PFSK-1 (cell line): Measurements from ENCODE around the gene ODAM. TPM values are rescaled to one million over a fixed set of nuclear protein-coding genes. Genes with fewer than 3 reads are reported as not detected.

Source experiments
- FOXP2 ChIP-seq: optimal IDR thresholded peaks from 2 replicates; pipeline ENCODE3; 2011; ENCODE audit warnings: borderline replicate concordance, control low read depth, inconsistent platforms; ENCODE audit not compliant: insufficient read depth; ENCODE audit errors: extremely low read length, extremely low read depth
- POLR2AphosphoS5 ChIP-seq: IDR thresholded peaks from 2 replicates; pipeline ENCODE4 v1.6.1; 2012; ENCODE audit warnings: low read depth, mild to moderate bottlenecking, control low read depth, low read length, moderate library complexity
- REST ChIP-seq, 2 experiments: IDR thresholded peaks; 2 replicates each; pipeline versions ENCODE4 v1.6.1 to v1.8.0; 2011 to 2012; ENCODE audit warnings: low read depth in 2 of 2, low read length in 2 of 2, control low read depth in 1 of 2, inconsistent platforms in 1 of 2, mild to moderate bottlenecking in 1 of 2, moderate library complexity in 1 of 2; ENCODE audit not compliant: insufficient read depth in 1 of 2
- SIN3A ChIP-seq: IDR thresholded peaks from 2 replicates; pipeline ENCODE4 v1.6.1; 2012; ENCODE audit warnings: mild to moderate bottlenecking, low read length, moderate library complexity, borderline replicate concordance; ENCODE audit not compliant: insufficient read depth
- TAF1 ChIP-seq: IDR thresholded peaks from 2 replicates; pipeline ENCODE4 v1.6.1; 2012; ENCODE audit warnings: low read length, control low read depth, borderline replicate concordance; ENCODE audit not compliant: insufficient read depth
- polyA plus RNA-seq: library from polyadenylated mRNA; unstranded; fragments of >200 nt; gene quantifications from one replicate; pipeline ENCODE4 v1.2.1, GENCODE V29; 2012; ENCODE audit warnings: low read depth, missing spikeins; ENCODE audit not compliant: insufficient read length

The ODAM gene
- not detected for polyA plus RNA-seq

- TF ChIP-seq POLR2AphosphoS5 (no peak), SIN3A (no peak), TAF1 (no peak), FOXP2 (no peak), REST (IDR thresholded peaks at IDR 0.05; ENCODE audit: insufficient read depth in 1 of 2, low read depth in 2 of 2, low read length in 2 of 2) (no peak)
Observed at GRCh38 chr4:70195425-70195824, at the start of gene ODAM. Gene ODAM, plus strand, starts transcription at chr4:70195725. Its CDS starts 819 bp downstream, at chr4:70196544.

GRCh38 chr4:70151271-70151670 is 44.3 kb upstream of the ODAM start:
- TF ChIP-seq REST (IDR thresholded peaks at IDR 0.05; ENCODE audit: insufficient read depth in 1 of 2, low read depth in 2 of 2, low read length in 2 of 2) (no peak), TAF1 (no peak), POLR2AphosphoS5 (no peak), FOXP2 (no peak), SIN3A (no peak)

- TF ChIP-seq FOXP2 = no peak
- no peak for TF ChIP-seq SIN3A
- no peak for TF ChIP-seq REST (IDR thresholded peaks at IDR 0.05; ENCODE audit: insufficient read depth in 1 of 2, low read depth in 2 of 2, low read length in 2 of 2)
- no peak for TF ChIP-seq POLR2AphosphoS5
- TF ChIP-seq TAF1 = no peak
Observed at GRCh38 chr4:70152088-70152487, 43.4 kb upstream of the ODAM start.

- TF ChIP-seq REST (IDR thresholded peaks at IDR 0.05; ENCODE audit: insufficient read depth in 1 of 2, low read depth in 2 of 2, low read length in 2 of 2) (no peak), POLR2AphosphoS5 (no peak), FOXP2 (no peak), SIN3A (no peak), TAF1 (no peak)
Observed at GRCh38 chr4:70153937-70154336, 41.6 kb upstream of the ODAM start, which contains the start of gene PRR27. Gene PRR27, plus strand, starts transcription at chr4:70154237. Its CDS starts 139 bp downstream, at chr4:70154376.

- TF ChIP-seq FOXP2 = no peak
- no peak for TF ChIP-seq POLR2AphosphoS5
- no peak for TF ChIP-seq REST (IDR thresholded peaks at IDR 0.05; ENCODE audit: insufficient read depth in 1 of 2, low read depth in 2 of 2, low read length in 2 of 2)
- TF ChIP-seq TAF1 = no peak
- no peak for TF ChIP-seq SIN3A
Observed at GRCh38 chr4:70158576-70158975, 36.9 kb upstream of the ODAM start.
